GM10248 (cell line): ENCODE data around the gene CASZ1.

ENCODE experiments used
- CTCF ChIA-PET: fragments of 300-600 bp; sonication (Branson Sonifier 250); formaldehyde crosslinking; extraction: SDS; loops from one replicate; lab custom pipeline; 2021; ENCODE audit warnings: antibody characterized with exemption; lab: Yijun Ruan, JAX
- POLR2A ChIA-PET: fragments of 350-650 bp; sonication (Branson Sonifier 250); formaldehyde crosslinking; extraction: SDS; loops from one replicate; lab custom pipeline; 2020; ENCODE audit warnings: antibody characterized with exemption; lab: Yijun Ruan, JAX
- DNase-seq: peaks from one replicate; pipeline ENCODE4 v3.0.0; 2012; ENCODE audit errors: extremely low spot score
- CTCF ChIP-seq: IDR thresholded peaks from 2 replicates; pipeline ENCODE4 v1.5.1; 2012; ENCODE audit warnings: mild to moderate bottlenecking, low read depth; ENCODE audit errors: extremely low read depth, missing control alignments, control extremely low read depth

The CASZ1 gene

DNA sequence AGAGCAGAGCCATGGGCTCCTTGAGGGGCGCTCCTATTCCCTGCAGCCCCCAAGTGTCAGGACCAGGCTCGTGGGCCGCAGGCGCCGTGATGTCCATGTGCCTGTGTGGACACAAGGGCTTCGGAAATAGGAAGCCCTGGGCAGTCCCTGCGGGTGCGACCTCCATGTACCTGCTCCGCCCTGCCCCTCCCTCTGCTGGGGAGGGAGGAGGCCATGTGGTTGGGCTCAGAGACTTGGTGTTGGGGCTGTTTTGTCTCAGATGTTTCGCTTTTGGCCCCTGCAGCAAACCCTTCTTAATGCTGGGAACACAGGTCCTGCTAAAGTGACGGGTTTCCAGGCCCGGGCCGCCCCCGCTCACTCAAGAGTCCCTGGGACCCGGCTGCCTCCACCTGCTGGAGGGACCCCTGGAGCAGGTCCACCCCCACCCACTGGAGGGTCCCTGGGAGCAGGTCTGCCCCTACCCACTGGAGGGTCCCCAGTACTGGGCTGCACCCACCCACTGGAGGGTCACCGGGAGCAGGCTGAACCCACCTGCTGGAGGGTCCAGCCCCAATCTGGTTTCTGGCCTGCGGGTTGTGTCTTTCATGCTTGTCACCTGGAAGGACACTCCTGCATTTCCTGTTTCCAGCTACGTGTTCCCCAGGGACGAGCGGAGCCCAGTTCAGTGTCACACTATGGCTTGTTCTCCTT is 165.2 kb downstream of the CASZ1 start:
- ChIA-PET CTCF (interaction anchor here (1.0 kb wide), 1 partner anchor 23 kb away, joined by 3 read pairs; no protein-coding TSS in a partner anchor), POLR2A (no interaction called here)
- DNase-seq, result no peak
- no peak for TF ChIP-seq CTCF

DNA sequence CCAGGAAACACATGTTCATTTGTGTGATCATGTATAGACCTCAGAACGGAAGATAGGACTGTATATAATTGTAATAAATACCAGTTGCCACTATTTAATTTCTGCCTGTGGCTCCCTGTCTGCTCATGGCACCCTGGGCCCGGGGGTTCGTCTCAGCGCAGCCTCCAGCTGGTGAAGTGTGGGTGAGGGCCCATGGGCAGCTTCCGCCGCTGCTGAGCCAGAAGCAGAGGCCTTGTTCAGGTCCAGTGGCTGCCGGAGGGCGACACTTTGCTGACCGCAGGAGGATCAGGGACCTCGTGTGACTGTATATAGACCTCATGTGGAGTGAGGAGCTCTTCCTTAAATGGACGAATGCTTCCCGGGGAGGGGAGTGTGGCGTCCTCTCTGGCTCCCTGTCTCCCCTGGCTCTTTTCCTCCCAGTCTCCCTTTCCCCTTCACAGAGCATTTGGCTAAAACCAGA is 165.8 kb downstream of the CASZ1 start:
- no peak for DNase-seq
- POLR2A ChIA-PET, result no interaction called here
- CTCF ChIA-PET, result interaction anchor here (1.0 to 2.1 kb wide), 2 partner anchors 22 to 122 kb away, joined by 3 to 9 read pairs; no protein-coding TSS in a partner anchor
- no peak for TF ChIP-seq CTCF

DNA sequence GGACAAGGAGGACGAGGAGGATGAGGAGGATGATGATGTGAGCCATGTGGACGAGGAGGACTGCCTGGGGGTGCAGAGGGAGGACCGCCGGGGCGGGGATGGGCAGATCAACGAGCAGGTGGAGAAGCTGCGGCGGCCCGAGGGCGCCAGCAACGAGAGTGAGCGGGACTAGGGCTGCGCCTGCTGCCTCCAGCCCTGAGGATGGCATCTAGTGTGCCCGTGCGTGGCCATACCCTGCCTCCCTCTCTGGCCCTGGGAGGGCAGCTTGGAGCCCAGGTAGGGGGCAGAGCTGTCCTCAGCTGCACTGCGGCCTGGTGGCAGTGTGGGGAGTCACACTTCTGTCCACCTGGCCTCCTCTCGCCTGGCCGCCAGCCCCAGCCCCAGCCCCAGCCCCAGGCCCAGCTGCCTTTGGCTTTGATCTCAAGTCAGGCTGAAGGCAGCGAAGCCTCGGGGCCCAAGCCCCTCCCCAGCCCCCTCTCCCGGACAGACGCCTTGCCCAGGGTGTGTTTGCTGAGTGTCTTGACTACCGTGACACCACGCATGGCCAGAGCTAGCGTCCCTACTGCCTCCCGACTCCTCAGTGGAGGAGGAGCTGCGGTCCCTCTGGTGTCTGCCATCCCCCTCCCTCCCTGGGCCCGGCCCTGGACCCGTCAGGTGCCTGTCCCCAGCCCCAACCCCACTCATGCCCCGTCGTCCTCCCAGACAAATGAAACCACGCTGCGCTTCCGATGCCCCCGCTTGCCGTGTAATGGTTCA is 166.5 kb downstream of the CASZ1 start:
- CTCF ChIA-PET, result interaction anchor here (1.0 to 2.1 kb wide), 2 partner anchors 21 to 122 kb away, joined by 3 to 9 read pairs; no protein-coding TSS in a partner anchor

GRCh38 chr1:10629091-10629815 is 167.2 kb downstream of the CASZ1 start:
- no peak for TF ChIP-seq CTCF
- no peak for DNase-seq
- ChIA-PET CTCF (interaction anchor here (2.1 kb wide), 1 partner anchor 121 kb away, joined by 9 read pairs; no protein-coding TSS in a partner anchor), POLR2A (no interaction called here)

More for the DNA sequence above, 166.5 kb downstream of the CASZ1 start:
- POLR2A ChIA-PET, result no interaction called here
- TF ChIP-seq CTCF, result no peak
- DNase-seq, result no peak

GRCh38 chr1:10628685-10629084 is 167.8 kb downstream of the CASZ1 start:
- no peak for TF ChIP-seq CTCF
- no peak for DNase-seq
- POLR2A ChIA-PET, result no interaction called here
- CTCF ChIA-PET, result interaction anchor here (2.1 kb wide), 1 partner anchor 120 kb away, joined by 9 read pairs; no protein-coding TSS in a partner anchor

DNA sequence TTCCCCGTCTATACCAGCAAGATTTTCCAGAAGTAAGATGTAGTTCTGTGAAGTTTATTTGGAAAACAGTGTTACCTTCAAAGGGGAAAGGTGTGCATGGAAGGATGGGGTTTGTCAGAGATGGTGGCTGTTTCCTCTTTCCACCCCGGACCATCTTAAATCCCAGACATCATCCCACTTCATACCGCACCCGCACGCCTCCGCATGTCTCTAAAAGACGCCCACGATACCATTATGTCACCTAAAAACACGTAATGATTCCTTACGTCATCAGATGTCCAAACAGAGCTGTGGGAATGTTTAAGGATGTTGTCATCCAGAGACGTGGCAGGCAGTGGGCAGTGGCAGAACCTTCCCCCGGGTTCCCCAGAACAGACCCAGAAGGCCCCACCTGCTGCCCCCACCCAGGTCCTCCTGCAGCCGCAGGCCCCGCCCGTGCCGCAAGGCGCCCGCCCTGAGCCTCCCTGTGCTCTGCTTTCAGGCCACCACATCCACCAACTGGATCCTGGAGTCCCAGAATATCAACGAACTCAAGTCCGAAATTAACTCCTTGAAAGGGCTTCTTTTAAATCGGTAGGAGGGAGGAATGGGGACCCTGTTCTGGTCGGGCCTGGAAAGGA is 169.5 kb downstream of the CASZ1 start:
- no peak for DNase-seq
- TF ChIP-seq CTCF, result no peak
- ChIA-PET POLR2A (no interaction called here), CTCF (no interaction called here)
